ENCODE data around the gene SCP2.

DNA sequence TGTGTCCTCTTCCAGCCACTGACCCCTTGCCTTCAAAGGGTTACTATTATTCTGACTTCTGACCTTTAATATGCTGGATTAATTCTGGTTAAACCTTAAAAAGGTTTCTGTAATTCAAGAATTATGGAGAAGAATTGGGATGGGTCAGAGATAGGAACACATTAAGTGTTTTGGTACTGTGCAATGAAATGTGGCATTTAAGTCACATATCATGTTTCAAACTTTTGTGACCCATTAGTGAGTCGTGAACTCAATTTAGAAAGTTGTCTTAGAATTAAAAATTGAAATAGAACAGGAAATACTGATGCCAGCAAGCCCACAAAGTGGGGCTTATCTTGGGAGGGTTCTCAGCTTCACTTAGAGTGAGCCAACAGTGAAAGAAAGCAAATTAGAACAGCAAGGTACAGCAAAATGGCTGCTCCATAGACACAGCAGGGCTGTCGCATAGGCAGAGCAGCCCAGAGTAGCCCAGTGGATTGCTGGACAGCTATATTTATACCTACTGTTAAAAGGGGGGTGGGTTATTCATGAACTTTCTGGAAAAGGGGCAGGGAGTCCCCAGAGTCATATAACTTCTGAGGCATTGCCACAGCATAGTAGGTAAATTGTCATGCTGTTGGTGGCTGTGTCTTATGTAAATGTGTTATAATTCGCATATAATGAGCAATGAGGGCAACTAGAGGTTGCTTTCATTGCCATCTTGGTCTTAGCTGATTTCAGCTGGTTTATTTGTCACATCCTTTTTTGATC lies 10.5 kb downstream of the SCP2 start:
- TF ChIP-seq POLR2A (IDR thresholded peaks at IDR 0.05) (no peak), POLR2AphosphoS5 (IDR thresholded peaks at IDR 0.05) (no peak), EP300 (IDR thresholded peaks at IDR 0.05; ENCODE audit: low read depth) (no peak)
- TF ChIP-seq, protein P1, sequence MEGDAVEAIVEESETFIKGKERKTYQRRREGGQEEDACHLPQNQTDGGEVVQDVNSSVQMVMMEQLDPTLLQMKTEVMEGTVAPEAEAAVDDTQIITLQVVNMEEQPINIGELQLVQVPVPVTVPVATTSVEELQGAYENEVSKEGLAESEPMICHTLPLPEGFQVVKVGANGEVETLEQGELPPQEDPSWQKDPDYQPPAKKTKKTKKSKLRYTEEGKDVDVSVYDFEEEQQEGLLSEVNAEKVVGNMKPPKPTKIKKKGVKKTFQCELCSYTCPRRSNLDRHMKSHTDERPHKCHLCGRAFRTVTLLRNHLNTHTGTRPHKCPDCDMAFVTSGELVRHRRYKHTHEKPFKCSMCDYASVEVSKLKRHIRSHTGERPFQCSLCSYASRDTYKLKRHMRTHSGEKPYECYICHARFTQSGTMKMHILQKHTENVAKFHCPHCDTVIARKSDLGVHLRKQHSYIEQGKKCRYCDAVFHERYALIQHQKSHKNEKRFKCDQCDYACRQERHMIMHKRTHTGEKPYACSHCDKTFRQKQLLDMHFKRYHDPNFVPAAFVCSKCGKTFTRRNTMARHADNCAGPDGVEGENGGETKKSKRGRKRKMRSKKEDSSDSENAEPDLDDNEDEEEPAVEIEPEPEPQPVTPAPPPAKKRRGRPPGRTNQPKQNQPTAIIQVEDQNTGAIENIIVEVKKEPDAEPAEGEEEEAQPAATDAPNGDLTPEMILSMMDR (IDR thresholded peaks at IDR 0.05), result no peak
